Pancreas (tissue), 10 donors: ENCODE results near the gene HOXD8. TPM values are rescaled to one million over a fixed set of nuclear protein-coding genes. Genes with fewer than 3 reads are reported as not detected.

Experiments
- ATAC-seq, 4 donors: fragments of 200-7000 bp; cut with Tn5 transposase; one replicate each; pipeline versions ENCODE4 v1.8.0 to v1.9.1; 2020; ENCODE audit warnings: mild to moderate bottlenecking in 4 of 4, moderate library complexity in 4 of 4
- DNase-seq, 6 donors: peaks; one replicate each; pipeline ENCODE4 v3.0.0-alpha.2; 2020
- FAIRE-seq: peaks from 2 replicates; lab custom pipeline; 2012; peaks lifted over from hg19 to GRCh38; lab: Jason Lieb, UNC
- H3K27ac ChIP-seq, 4 donors: fragments of 200-600 bp; sonication (generic); 1 replicate in 3 of 4; 2 replicates in 1 of 4; pipeline versions ENCODE4 v1.5.0 to v1.8.0; 2020
- H3K27me3 ChIP-seq, 4 donors: fragments of 200-600 bp; one replicate each; pipeline ENCODE4 v1.8.0; 2021
- H3K36me3 ChIP-seq, 3 donors: fragments of 200-600 bp; sonication (generic) in 1 of 3; one replicate each; pipeline versions ENCODE4 v1.5.0 to v1.8.0; 2020 to 2021
- H3K4me1 ChIP-seq, 3 donors: fragments of 200-600 bp; one replicate each; pipeline ENCODE4 v1.8.0; 2021
- H3K4me3 ChIP-seq, 4 donors: fragments of 200-600 bp; sonication (generic) in 2 of 4; one replicate each; pipeline versions ENCODE4 v1.5.0 to v1.8.0; 2020 to 2021
- H3K9me3 ChIP-seq, 4 donors: fragments of 200-600 bp; one replicate each; pipeline ENCODE4 v1.8.0; 2021
- WGBS, 2 donors: extraction: QIAGEN DNeasy Blood & Tissue Kit; methylation state at CpG; one replicate each; pipeline ENCODE4 v1.1.7; 2013; 5-methylcytosine and 5-hydroxymethylcytosine counted together
- intact Hi-C, 3 donors: fragments of 100-400 bp; cut with DNase I; formaldehyde crosslinking; loops; one replicate each; pipeline versions ENCODE4 v1.11.1 to v1.14.2; 2022
- polyA plus RNA-seq, 2 donors: library from polyadenylated mRNA; stranded (reverse); fragments of 200-250 nt; gene quantifications; one replicate each; pipeline ENCODE4 v1.2.3, GENCODE V29; 2013
- total RNA-seq, 6 donors: library from RNA; stranded (reverse); fragmentation: NEBNext Ultra II Directional in 4 of 6; extraction: Animal tissue kit (Norgen Biotek cat#: 25700) in 4 of 6; gene quantifications; one replicate each; pipeline versions ENCODE4 v1.2.1 to v1.2.4, GENCODE V29; 2021 to 2023
- TF ChIP-seq, protein P1 (sequence below), 4 donors: fragments of 200-600 bp; sonication (generic) in 3 of 4; IDR thresholded peaks; one replicate each; pipeline versions ENCODE4 v1.5.0 to v1.8.0; 2021; ENCODE audit warnings: antibody characterized with exemption in 4 of 4
- donor health status: healthy with polysubstance abuse.
- donor health status: DM: no; HTN: no; CAD: no; lungs with moderate emphysema.
- donor health status: DM: no; HTN: no; CAD: no.
- donor health status: control.
- donor health status: control.
- donor health status: Bipolar disorder and iron deficiency.
- donor health status: DM: yes; HTN: yes; CAD: no.
- donor health status: DM: no; HTN: no; CAD: no.
- donor health status: DM: no; HTN: no; CAD: no.
- donor health status: DM: yes; HTN: yes; CAD: no.

HOXD8 gene
- total and polyA plus RNA-seq, 8 donors: 0.19 to 1.5 (median 0.62) TPM

DNA sequence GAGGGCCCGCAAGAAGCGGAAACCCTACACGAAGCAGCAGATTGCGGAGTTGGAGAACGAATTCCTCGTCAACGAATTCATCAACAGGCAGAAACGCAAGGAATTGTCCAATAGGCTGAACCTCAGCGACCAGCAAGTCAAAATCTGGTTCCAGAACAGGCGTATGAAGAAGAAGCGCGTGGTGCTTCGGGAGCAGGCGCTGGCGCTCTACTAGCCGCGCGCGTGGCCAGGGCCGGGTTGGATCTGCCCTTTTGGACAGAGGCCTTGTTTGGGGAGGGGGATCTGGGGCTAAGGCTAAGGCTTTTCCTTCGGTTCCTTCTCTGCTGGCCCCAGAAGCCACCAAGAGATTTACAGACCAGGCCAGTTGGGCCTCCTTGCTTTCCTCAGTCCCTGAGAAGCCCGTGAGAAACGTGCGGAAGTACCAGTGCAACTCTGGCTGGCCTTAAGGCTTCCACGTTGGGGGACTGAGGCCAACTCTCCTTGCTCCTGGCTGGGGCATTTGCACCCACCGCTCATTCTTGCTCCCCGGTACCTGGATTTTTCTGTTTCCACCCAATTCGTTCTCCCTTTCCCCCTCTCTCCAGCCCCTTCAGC is 28.9 kb upstream of the HOXD8 start:
- Histone ChIP-seq H3K4me3 (no peak overlapping the region), H3K27ac (no peak overlapping the region), H3K4me1 (peaks cover 0 to 8% (median 4%) of the 10 kb centered on the region in 3 donors), H3K9me3 (no peaks in the 10 kb centered on the region), H3K27me3 (peaks cover 2 to 84% (median 40%) of the 10 kb centered on the region in 4 donors), H3K36me3 (no peaks in the 10 kb centered on the region)
- FAIRE-seq: no peak
- 10 to 12% methylated on average over 28 of the region's 28 CpGs for WGBS, 2 donors
- intact Hi-C loops: loop anchor here in 1 of 3 donors (10.0 kb wide), 1 partner anchor 746 kb away; no protein-coding TSS in a partner anchor
- TF ChIP-seq, protein P1, sequence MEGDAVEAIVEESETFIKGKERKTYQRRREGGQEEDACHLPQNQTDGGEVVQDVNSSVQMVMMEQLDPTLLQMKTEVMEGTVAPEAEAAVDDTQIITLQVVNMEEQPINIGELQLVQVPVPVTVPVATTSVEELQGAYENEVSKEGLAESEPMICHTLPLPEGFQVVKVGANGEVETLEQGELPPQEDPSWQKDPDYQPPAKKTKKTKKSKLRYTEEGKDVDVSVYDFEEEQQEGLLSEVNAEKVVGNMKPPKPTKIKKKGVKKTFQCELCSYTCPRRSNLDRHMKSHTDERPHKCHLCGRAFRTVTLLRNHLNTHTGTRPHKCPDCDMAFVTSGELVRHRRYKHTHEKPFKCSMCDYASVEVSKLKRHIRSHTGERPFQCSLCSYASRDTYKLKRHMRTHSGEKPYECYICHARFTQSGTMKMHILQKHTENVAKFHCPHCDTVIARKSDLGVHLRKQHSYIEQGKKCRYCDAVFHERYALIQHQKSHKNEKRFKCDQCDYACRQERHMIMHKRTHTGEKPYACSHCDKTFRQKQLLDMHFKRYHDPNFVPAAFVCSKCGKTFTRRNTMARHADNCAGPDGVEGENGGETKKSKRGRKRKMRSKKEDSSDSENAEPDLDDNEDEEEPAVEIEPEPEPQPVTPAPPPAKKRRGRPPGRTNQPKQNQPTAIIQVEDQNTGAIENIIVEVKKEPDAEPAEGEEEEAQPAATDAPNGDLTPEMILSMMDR (IDR thresholded peaks at IDR 0.05): no peak
- ATAC-seq: no peak
- DNase-seq: no peak

DNA sequence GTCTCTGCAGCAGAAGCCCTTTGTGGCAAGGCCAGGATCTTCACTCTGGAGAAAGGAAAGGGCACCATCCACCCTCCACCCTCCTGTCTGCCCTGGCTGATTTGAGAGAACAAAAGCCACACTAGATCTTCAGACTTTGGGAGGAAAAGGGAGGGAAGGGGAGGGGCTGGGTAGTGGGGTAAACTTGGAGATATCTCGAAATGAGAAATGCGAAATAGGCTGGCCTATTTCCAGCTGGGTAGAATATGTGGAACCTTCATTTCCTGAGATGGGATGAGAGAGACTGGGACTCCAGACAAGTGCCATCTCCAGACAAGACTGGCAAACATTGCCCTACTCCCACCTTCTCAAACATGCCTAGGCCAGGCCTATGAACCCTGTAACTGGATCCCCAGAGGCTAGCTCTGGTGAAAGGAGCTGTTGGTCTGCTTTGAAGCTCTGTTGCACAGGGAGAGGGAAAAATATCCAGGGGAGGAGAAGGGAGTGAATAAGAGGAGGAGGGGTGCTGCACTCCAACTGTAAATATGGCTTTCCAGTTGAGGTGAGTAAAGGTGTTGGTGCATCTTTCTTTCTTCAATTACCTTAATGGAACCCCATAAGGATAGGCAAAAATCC is 28.2 kb upstream of the HOXD8 start:
- no peak for ATAC-seq
- intact Hi-C loops: loop anchor here in 1 of 3 donors (10.0 kb wide), 1 partner anchor 747 kb away; no protein-coding TSS in a partner anchor
- 7 to 11% methylated on average over 2 of the region's 2 CpGs for WGBS, 2 donors
- H3K4me3 ChIP-seq: no peak overlapping the region
- H3K27me3 ChIP-seq: peaks cover 2 to 77% (median 33%) of the 10 kb centered on the region in 4 donors
- peaks cover 0 to 8% (median 4%) of the 10 kb centered on the region in 3 donors for H3K4me1 ChIP-seq
- H3K36me3 ChIP-seq: no peaks in the 10 kb centered on the region
- FAIRE-seq: no peak
- no peaks in the 10 kb centered on the region for H3K9me3 ChIP-seq
- no peak for DNase-seq
- H3K27ac ChIP-seq: no peak overlapping the region
- TF ChIP-seq, protein P1 (IDR thresholded peaks at IDR 0.05): no peak

DNA sequence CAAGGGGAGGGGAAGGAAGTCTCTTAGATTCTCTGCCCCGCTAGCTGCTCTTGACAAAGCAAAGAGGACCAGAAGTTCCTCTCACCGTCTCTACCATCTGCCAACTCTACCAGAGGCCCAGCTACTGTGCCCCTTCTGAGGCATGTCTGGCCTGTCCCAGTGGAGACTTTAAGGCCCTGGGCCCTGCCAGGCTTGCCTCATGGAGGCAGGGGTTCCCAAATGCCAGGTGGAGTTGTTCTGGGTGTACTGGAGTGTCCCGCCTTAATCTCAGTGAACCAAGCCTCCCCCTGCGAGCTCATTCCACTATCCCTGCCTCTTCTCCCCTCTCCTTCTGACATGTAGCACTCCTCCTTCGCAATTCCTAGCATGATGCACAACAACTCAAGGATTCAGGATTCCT is 27.7 kb upstream of the HOXD8 start:
- Histone ChIP-seq H3K36me3 (no peaks in the 10 kb centered on the region), H3K4me3 (no peak overlapping the region), H3K27me3 (peaks cover 2 to 74% (median 30%) of the 10 kb centered on the region in 4 donors), H3K4me1 (peaks cover 0 to 8% (median under 1%) of the 10 kb centered on the region in 3 donors), H3K27ac (no peak overlapping the region), H3K9me3 (no peaks in the 10 kb centered on the region)
- intact Hi-C loops: loop anchor here in 1 of 3 donors (10.0 kb wide), 1 partner anchor 747 kb away; no protein-coding TSS in a partner anchor
- FAIRE-seq (no peak), DNase-seq (no peak), ATAC-seq (no peak)
- WGBS, 2 donors: 50 to 64% methylated on average over 5 of the region's 5 CpGs
- TF ChIP-seq, protein P1 (IDR thresholded peaks at IDR 0.05): no peak

DNA sequence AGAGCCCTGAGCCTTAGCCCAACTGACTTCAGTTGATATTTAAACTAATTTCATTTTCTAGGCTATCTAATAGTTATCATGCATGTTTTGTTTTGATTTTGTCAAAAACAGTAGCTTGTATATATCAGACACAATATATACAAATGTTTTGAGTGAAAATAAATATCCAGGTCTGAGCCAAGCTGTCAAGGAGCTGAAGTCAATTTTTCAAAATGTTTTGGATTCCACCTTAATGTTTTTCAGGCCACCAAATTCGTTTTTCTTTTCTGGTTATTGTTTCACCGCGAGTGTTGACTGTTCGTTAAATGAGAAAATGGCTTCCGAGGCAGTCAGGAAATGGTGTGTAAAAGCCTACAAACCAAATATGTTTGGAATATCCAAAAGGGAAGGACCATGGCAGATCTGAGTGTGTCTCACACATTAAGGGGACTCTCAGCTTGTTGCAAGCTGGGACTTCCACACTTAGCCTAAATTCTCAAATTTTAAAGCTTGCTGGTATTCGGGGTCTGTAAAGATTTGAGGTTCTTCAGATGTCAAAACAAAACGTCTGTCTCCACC is 27.1 kb upstream of the HOXD8 start:
- TF ChIP-seq, protein P1 (IDR thresholded peaks at IDR 0.05): no peak
- Histone ChIP-seq H3K36me3 (no peaks in the 10 kb centered on the region), H3K27me3 (peaks cover 2 to 75% (median 31%) of the 10 kb centered on the region in 4 donors), H3K27ac (no peak overlapping the region), H3K4me1 (peaks cover 0 to 5% (median 0%) of the 10 kb centered on the region in 3 donors), H3K4me3 (no peak overlapping the region), H3K9me3 (no peaks in the 10 kb centered on the region)
- DNase-seq (no peak), FAIRE-seq (no peak), ATAC-seq (no peak)
- intact Hi-C loops: loop anchor here in 1 of 3 donors (10.0 kb wide), 1 partner anchor 748 kb away; no protein-coding TSS in a partner anchor
- WGBS, 2 donors: 16 to 19% methylated on average over 7 of the region's 7 CpGs
